Breast epithelium (tissue), 4 donors: Measurements from ENCODE around the gene KRT5. TPM values are rescaled to one million over a fixed set of nuclear protein-coding genes. Genes with fewer than 3 reads are reported as not detected.

Experiments
- DNase-seq, 2 donors: peaks; one replicate each; pipeline ENCODE4 v3.0.0-alpha.2; 2019; ENCODE audit warnings: low spot score in 2 of 2
- H3K27ac ChIP-seq, 2 donors: fragments of 200-600 bp; sonication (generic) in 1 of 2; one replicate each; pipeline ENCODE4 v1.5.1; 2016 to 2019; ENCODE audit warnings: mild to moderate bottlenecking in 1 of 2
- H3K27me3 ChIP-seq, 2 donors: fragments of 200-600 bp; sonication (generic) in 1 of 2; one replicate each; pipeline versions ENCODE4 v1.5.1 to v1.6.0; 2017 to 2019; ENCODE audit warnings: control low read depth in 1 of 2, mild to moderate bottlenecking in 1 of 2
- H3K36me3 ChIP-seq: fragments of 200-600 bp; one replicate; pipeline ENCODE4 v1.5.1; 2019
- H3K4me1 ChIP-seq, 2 donors: fragments of 200-600 bp; sonication (generic); one replicate each; pipeline ENCODE4 v1.5.1; 2016 to 2019; ENCODE audit warnings: control low read depth in 1 of 2
- H3K4me3 ChIP-seq, 3 donors: fragments of 200-600 bp; sonication (generic); 1 replicate in 2 of 3; 2 replicates in 1 of 3; pipeline ENCODE4 v1.5.1; 2016 to 2019; ENCODE audit warnings: mild to moderate bottlenecking in 3 of 3, moderate library complexity in 2 of 3
- H3K9me3 ChIP-seq, 2 donors: fragments of 200-600 bp; sonication (generic) in 1 of 2; one replicate each; pipeline ENCODE4 v1.5.1; 2016 to 2019; ENCODE audit warnings: control low read depth in 1 of 2
- CTCF ChIP-seq, 3 donors: fragments of 450-650 bp; IDR thresholded peaks; one replicate each; pipeline ENCODE4 v1.5.1; 2016 to 2017; ENCODE audit warnings: antibody characterized with exemption in 3 of 3, mild to moderate bottlenecking in 3 of 3, moderate library complexity in 3 of 3
- POLR2A ChIP-seq: fragments of 450-650 bp; IDR thresholded peaks from one replicate; pipeline ENCODE4 v1.6.1; 2016; ENCODE audit warnings: antibody characterized with exemption, mild to moderate bottlenecking, moderate library complexity
- POLR2AphosphoS5 ChIP-seq, 3 donors: sonication (generic); formaldehyde crosslinking; IDR thresholded peaks; one replicate each; pipeline ENCODE4 v1.6.1; 2017; ENCODE audit warnings: antibody characterized with exemption in 3 of 3
- intact Hi-C: fragments of 100-400 bp; cut with DNase I; formaldehyde crosslinking; loops from one replicate; pipeline ENCODE4 v1.15.1; 2023; ENCODE audit warnings: low total_unique reads
- total RNA-seq, 3 donors: library from RNA; depleted of rRNA; stranded (reverse); fragments of >200 nt; gene quantifications; one replicate each; pipeline ENCODE4 v1.1.0, GENCODE V29; 2016

KRT5 gene
- total RNA-seq, 3 donors from 2014 or later = 4.3 to 464 (median 413) TPM

GRCh38 chr12:52559979-52560378, 39.8 kb upstream of the KRT5 start:
- H3K27me3 ChIP-seq = no peaks in the 10 kb centered on the region
- no peak for DNase-seq
- TF ChIP-seq POLR2AphosphoS5 (IDR thresholded peaks at IDR 0.05) (no peak), CTCF (IDR thresholded peaks at IDR 0.05) (no peak), POLR2A (no peak)
- no peak overlapping the region for H3K27ac ChIP-seq
- H3K9me3 ChIP-seq = no peaks in the 10 kb centered on the region
- no peak overlapping the region for H3K4me3 ChIP-seq
- intact Hi-C loops = no loop called here
- no peaks in the 10 kb centered on the region for H3K4me1 ChIP-seq
- no peaks in the 10 kb centered on the region for H3K36me3 ChIP-seq

GRCh38 chr12:52558781-52559445, 38.7 kb upstream of the KRT5 start:
- intact Hi-C loops = no loop called here
- Histone ChIP-seq H3K4me3 (no peak overlapping the region), H3K27me3 (no peaks in the 10 kb centered on the region), H3K9me3 (no peaks in the 10 kb centered on the region), H3K27ac (no peak overlapping the region), H3K4me1 (no peaks in the 10 kb centered on the region), H3K36me3 (no peaks in the 10 kb centered on the region)
- TF ChIP-seq CTCF (IDR thresholded peaks at IDR 0.05) (no peak), POLR2AphosphoS5 (IDR thresholded peaks at IDR 0.05) (no peak), POLR2A (no peak)
- DNase-seq = no peak

- Histone ChIP-seq H3K9me3 (no peaks in the 10 kb centered on the region), H3K36me3 (no peaks in the 10 kb centered on the region), H3K27me3 (no peaks in the 10 kb centered on the region), H3K4me1 (no peaks in the 10 kb centered on the region), H3K27ac (no peak overlapping the region), H3K4me3 (no peak overlapping the region)
- DNase-seq = no peak
- TF ChIP-seq POLR2AphosphoS5 (IDR thresholded peaks at IDR 0.05) = no peak
- no peak for TF ChIP-seq CTCF (IDR thresholded peaks at IDR 0.05)
- TF ChIP-seq POLR2A = no peak
- intact Hi-C loops = no loop called here
Observed at GRCh38 chr12:52557476-52557875, 37.3 kb upstream of the KRT5 start.

GRCh38 chr12:52555577-52555976, 35.4 kb upstream of the KRT5 start:
- DNase-seq = no peak
- no peak for TF ChIP-seq POLR2A
- no peak for TF ChIP-seq POLR2AphosphoS5 (IDR thresholded peaks at IDR 0.05)
- no peak for TF ChIP-seq CTCF (IDR thresholded peaks at IDR 0.05)
- Histone ChIP-seq H3K27ac (no peak overlapping the region), H3K27me3 (no peaks in the 10 kb centered on the region), H3K4me1 (no peaks in the 10 kb centered on the region), H3K36me3 (no peaks in the 10 kb centered on the region), H3K4me3 (no peak overlapping the region), H3K9me3 (no peaks in the 10 kb centered on the region)
- intact Hi-C loops = no loop called here

GRCh38 chr12:52552681-52553195, 32.5 kb upstream of the KRT5 start, which contains the start of gene KRT71:
Gene KRT71, minus strand, starts transcription at chr12:52553145. Its CDS starts 68 bp downstream, at chr12:52553077.
- no peaks in the 10 kb centered on the region for H3K9me3 ChIP-seq
- no peak for DNase-seq

More at GRCh38 chr12:52552681-52553195, 32.5 kb upstream of the KRT5 start, which contains the start of gene KRT71:
- no peak within 1 kb of the TSS for H3K27ac ChIP-seq
- no peak within 1 kb of the TSS for H3K4me3 ChIP-seq
- intact Hi-C loops = no loop called here
- no peaks in the 10 kb centered on the region for H3K36me3 ChIP-seq
- no peaks in the 10 kb centered on the region for H3K27me3 ChIP-seq
- TF ChIP-seq POLR2A = no peak
- no peak for TF ChIP-seq POLR2AphosphoS5 (IDR thresholded peaks at IDR 0.05)
- no peak for TF ChIP-seq CTCF (IDR thresholded peaks at IDR 0.05)
- no peaks in the 10 kb centered on the region for H3K4me1 ChIP-seq
